ENCODE results near the gene ARL17A.
"Not testable (repeated sequence)": the region's sequence is repeated elsewhere in the genome, so short reads cannot be mapped to it uniquely, and the experiment has no call there.

Gene ARL17A

GRCh38 chr17:46591332-46591731, 11.8 kb upstream of the ARL17A start:
- H3K27ac ChIP-seq (ENCODE audit: low read depth, low read length); H3K4me1 ChIP-seq (ENCODE audit: control insufficient read depth, insufficient read depth, low read length); H3K4me3 ChIP-seq (ENCODE audit: low read length); H3K36me3 ChIP-seq (ENCODE audit: control insufficient read depth, insufficient read depth, low read length); H3K9ac ChIP-seq (ENCODE audit: low read length); H3K27me3 ChIP-seq (ENCODE audit: control insufficient read depth, insufficient read depth, low read length): not testable (repeated sequence)

DNA sequence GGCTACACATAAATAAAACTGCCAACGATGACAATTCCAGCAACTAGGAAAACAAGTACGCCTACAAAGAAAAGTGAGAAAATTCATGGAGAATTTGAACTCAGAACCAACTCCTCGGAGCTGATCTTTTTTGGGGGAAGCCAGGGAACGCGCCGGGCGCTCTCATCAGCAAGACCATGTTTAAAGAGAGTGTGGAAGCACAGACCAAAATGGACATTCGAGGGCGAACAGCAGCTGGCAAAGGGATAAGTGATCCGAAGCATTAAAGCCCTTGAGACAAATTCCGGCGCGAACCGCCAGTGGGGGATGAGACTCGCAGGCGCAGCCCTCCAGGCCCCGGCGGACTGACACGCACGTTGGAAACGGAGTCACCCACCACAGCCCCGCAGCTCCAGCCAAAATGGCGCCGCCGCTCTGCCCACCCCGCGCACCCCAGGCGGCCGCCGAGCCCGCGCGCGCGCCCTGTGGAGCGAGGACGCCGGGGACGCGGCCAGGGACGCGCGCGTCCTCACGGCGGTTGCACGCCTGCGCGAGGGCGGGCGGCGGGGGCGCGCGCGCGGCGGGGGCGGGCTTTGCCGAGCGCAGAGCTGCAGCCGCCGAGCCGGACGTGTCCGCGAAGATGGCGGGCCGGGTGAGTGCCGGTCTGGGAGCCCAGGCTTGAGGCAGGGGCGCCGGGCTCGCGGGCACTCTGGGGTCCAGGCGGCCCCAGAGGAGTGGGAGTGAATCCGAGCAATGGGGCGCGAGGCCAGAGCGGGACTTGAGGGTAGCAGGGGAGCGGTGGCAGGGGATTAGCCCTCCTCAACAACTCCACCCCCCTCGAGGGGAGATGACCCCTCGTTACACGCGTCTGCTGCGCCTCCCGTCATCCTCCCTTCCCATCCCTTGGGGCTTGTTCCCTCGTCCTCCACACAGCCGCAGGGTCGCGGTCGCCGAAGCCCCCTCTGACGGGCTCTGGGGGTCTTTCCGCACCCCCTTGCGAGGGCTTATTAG, 11.0 kb upstream of the ARL17A start, which contains the start of gene NSF:
Gene NSF, plus strand, starts transcription at position 513 of the 990 bp plus-strand sequence. Its CDS starts 107 bp downstream, at position 620.
- H3K27ac ChIP-seq (ENCODE audit: low read depth, low read length); H3K9ac ChIP-seq (ENCODE audit: low read length); H3K27me3 ChIP-seq (ENCODE audit: control insufficient read depth, insufficient read depth, low read length); H3K36me3 ChIP-seq (ENCODE audit: control insufficient read depth, insufficient read depth, low read length); H3K4me1 ChIP-seq (ENCODE audit: control insufficient read depth, insufficient read depth, low read length); H3K4me3 ChIP-seq (ENCODE audit: low read length): not testable (repeated sequence)

GRCh38 chr17:46585444-46585843, 6.0 kb upstream of the ARL17A start:
- not testable (repeated sequence) for H3K36me3 ChIP-seq (ENCODE audit: control insufficient read depth, insufficient read depth, low read length); H3K4me3 ChIP-seq (ENCODE audit: low read length); H3K27me3 ChIP-seq (ENCODE audit: control insufficient read depth, insufficient read depth, low read length)

DNA sequence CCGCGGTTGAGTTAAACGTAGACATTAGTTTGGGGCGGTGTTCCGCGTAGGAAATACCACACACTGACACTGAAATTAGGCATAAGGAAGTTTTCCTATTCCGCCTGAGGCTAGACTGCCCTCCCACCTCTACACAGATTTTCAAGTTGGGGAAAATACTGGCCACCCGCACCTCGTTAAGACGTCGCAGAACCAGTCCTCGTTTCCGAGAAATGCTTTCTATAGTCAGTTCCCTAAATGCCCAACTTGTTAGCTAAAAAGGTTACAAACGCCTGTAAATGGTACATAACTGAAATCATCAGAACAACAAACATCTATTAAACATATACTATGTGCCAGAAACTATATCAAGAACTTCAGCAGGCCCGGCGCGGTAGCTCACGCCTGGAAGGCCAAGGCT, 591 bp upstream of the ARL17A start:
- H3K9ac ChIP-seq (ENCODE audit: low read length); H3K27me3 ChIP-seq (ENCODE audit: control insufficient read depth, insufficient read depth, low read length); H3K4me3 ChIP-seq (ENCODE audit: low read length); H3K4me1 ChIP-seq (ENCODE audit: control insufficient read depth, insufficient read depth, low read length); H3K36me3 ChIP-seq (ENCODE audit: control insufficient read depth, insufficient read depth, low read length): not testable (repeated sequence)
- peak overlapping the region; percentile 51 for H3K27ac ChIP-seq (ENCODE audit: low read depth, low read length)

More at GRCh38 chr17:46585444-46585843, 6.0 kb upstream of the ARL17A start:
- H3K4me1 ChIP-seq (ENCODE audit: control insufficient read depth, insufficient read depth, low read length); H3K9ac ChIP-seq (ENCODE audit: low read length); H3K27ac ChIP-seq (ENCODE audit: low read depth, low read length): not testable (repeated sequence)

- not testable (repeated sequence) for H3K4me3 ChIP-seq (ENCODE audit: low read length); H3K36me3 ChIP-seq (ENCODE audit: control insufficient read depth, insufficient read depth, low read length); H3K4me1 ChIP-seq (ENCODE audit: control insufficient read depth, insufficient read depth, low read length); H3K9ac ChIP-seq (ENCODE audit: low read length); H3K27me3 ChIP-seq (ENCODE audit: control insufficient read depth, insufficient read depth, low read length); H3K27ac ChIP-seq (ENCODE audit: low read depth, low read length)
These were observed 7.7 kb downstream of the ARL17A start for GRCh38 chr17:46571796-46572195.

DNA sequence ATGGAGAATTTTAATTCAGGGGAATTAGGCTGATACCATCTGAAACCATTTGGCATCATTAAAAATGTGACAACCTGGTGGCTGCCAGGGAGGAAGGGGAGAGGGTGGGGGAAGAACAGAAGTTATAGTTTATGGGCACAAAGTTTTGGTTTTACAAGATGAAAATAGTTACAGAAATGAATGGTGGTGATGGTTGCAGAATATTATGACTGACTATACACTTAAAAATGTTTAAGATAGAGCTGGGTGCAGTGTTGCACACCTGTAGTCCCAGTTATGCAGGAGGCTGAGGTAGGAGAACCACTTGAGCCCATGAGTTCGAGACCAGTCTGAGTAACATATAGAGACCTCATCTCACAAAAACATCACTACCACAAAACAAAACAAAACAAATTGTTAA, 12.5 kb downstream of the ARL17A start:
- not testable (repeated sequence) for H3K27me3 ChIP-seq (ENCODE audit: control insufficient read depth, insufficient read depth, low read length); H3K27ac ChIP-seq (ENCODE audit: low read depth, low read length); H3K4me1 ChIP-seq (ENCODE audit: control insufficient read depth, insufficient read depth, low read length); H3K4me3 ChIP-seq (ENCODE audit: low read length); H3K9ac ChIP-seq (ENCODE audit: low read length); H3K36me3 ChIP-seq (ENCODE audit: control insufficient read depth, insufficient read depth, low read length)

DNA sequence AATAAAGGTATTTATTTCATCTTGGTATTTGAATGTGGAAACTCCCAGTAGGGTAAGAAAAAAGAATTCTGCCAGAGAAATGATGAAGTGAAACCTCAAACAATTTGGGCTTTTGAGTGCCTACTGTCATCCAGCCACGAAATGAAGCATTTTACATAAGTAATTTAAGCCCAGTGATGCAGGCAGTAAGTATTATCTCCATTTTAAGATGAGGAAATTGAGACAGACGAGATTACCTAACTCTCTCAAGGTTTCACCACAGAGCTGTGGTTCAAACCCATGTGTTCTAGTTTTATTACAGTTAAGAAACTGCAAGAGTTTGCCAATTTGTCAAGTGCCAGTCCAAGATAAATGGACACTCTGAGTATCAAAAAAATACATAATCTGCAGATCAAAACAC, 13.2 kb downstream of the ARL17A start:
- H3K36me3 ChIP-seq (ENCODE audit: control insufficient read depth, insufficient read depth, low read length); H3K9ac ChIP-seq (ENCODE audit: low read length); H3K4me3 ChIP-seq (ENCODE audit: low read length); H3K27me3 ChIP-seq (ENCODE audit: control insufficient read depth, insufficient read depth, low read length); H3K4me1 ChIP-seq (ENCODE audit: control insufficient read depth, insufficient read depth, low read length); H3K27ac ChIP-seq (ENCODE audit: low read depth, low read length): not testable (repeated sequence)

DNA sequence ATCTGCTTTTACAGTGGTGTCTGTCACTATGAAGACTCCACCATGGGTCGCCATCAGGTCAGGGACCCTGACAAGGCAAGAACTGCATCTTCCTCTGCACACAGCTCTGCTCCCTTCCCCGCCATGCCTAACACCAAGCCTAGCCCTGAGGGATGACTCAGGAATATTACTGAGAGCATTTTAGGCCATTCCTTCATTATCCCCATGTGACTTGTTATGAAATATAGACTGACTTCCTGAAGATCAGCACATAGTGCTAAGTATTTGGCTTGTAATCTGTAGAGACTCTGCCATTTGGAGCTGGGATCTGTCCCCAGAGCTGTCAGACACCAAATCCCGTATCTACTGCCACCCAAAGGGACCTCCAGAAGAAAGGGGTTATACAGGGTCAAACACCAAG, 19.4 kb downstream of the ARL17A start:
- not testable (repeated sequence) for H3K4me3 ChIP-seq (ENCODE audit: low read length); H3K27me3 ChIP-seq (ENCODE audit: control insufficient read depth, insufficient read depth, low read length); H3K27ac ChIP-seq (ENCODE audit: low read depth, low read length); H3K4me1 ChIP-seq (ENCODE audit: control insufficient read depth, insufficient read depth, low read length); H3K9ac ChIP-seq (ENCODE audit: low read length); H3K36me3 ChIP-seq (ENCODE audit: control insufficient read depth, insufficient read depth, low read length)

GRCh38 chr17:46559155-46559554, 20.3 kb downstream of the ARL17A start:
- H3K4me3 ChIP-seq (ENCODE audit: low read length); H3K27ac ChIP-seq (ENCODE audit: low read depth, low read length): not testable (repeated sequence)

DNA sequence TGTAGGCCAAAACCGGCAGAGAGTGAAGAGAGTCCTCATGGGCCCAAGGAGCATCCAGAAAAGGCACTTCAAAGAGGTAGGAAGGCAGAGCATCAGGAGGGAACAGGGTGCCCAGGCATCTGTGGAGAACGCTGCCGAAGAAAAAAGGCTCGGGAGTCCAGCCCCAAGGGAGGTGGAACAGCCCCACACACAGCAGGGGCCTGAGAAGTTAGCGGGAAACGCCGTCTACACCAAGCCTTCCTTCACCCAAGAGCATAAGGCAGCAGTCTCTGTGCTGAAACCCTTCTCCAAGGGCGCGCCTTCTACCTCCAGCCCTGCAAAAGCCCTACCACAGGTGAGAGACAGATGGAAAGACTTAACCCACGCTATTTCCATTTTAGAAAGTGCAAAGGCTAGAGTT, 30.9 kb downstream of the ARL17A start:
- not testable (repeated sequence) for H3K27me3 ChIP-seq (ENCODE audit: control insufficient read depth, insufficient read depth, low read length); H3K27ac ChIP-seq (ENCODE audit: low read depth, low read length); H3K4me1 ChIP-seq (ENCODE audit: control insufficient read depth, insufficient read depth, low read length); H3K4me3 ChIP-seq (ENCODE audit: low read length); H3K36me3 ChIP-seq (ENCODE audit: control insufficient read depth, insufficient read depth, low read length); H3K9ac ChIP-seq (ENCODE audit: low read length)

More at GRCh38 chr17:46559155-46559554, 20.3 kb downstream of the ARL17A start:
- not testable (repeated sequence) for H3K9ac ChIP-seq (ENCODE audit: low read length); H3K27me3 ChIP-seq (ENCODE audit: control insufficient read depth, insufficient read depth, low read length); H3K36me3 ChIP-seq (ENCODE audit: control insufficient read depth, insufficient read depth, low read length); H3K4me1 ChIP-seq (ENCODE audit: control insufficient read depth, insufficient read depth, low read length)

GRCh38 chr17:46534716-46535115, 44.8 kb downstream of the ARL17A start:
- H3K4me1 ChIP-seq (ENCODE audit: control insufficient read depth, insufficient read depth, low read length); H3K4me3 ChIP-seq (ENCODE audit: low read length); H3K27ac ChIP-seq (ENCODE audit: low read depth, low read length); H3K9ac ChIP-seq (ENCODE audit: low read length); H3K36me3 ChIP-seq (ENCODE audit: control insufficient read depth, insufficient read depth, low read length); H3K27me3 ChIP-seq (ENCODE audit: control insufficient read depth, insufficient read depth, low read length): not testable (repeated sequence)

- not testable (repeated sequence) for H3K27ac ChIP-seq (ENCODE audit: low read depth, low read length); H3K36me3 ChIP-seq (ENCODE audit: control insufficient read depth, insufficient read depth, low read length)
These were observed 67.3 kb downstream of the ARL17A start, which contains the start of gene LRRC37A2 for GRCh38 chr17:46512168-46512567. Gene LRRC37A2 (plus strand): TSS chr17:46512468. CDS start chr17:46512713, 245 bp downstream.

DNA sequence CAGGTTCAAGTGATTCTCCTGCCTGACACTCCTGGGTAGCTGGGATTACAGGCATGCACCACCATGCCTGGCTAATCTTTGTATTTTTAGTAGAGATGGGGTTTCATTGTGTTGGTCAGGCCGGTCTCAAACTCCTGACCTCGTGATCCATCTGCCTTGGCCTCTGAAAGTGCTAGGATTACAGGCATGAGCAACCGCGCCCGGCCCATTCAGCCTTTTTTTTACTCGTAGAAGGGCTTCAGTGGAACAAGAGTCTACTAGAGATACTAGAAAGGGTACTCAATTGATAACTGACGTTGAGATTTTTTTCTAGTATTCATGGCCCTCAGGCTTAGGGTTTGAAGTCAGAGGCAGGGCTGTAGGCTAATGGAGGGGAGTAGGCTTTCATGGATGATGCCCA, 73.6 kb downstream of the ARL17A start:
- not testable (repeated sequence) for H3K9ac ChIP-seq (ENCODE audit: low read length); H3K36me3 ChIP-seq (ENCODE audit: control insufficient read depth, insufficient read depth, low read length); H3K4me1 ChIP-seq (ENCODE audit: control insufficient read depth, insufficient read depth, low read length); H3K27me3 ChIP-seq (ENCODE audit: control insufficient read depth, insufficient read depth, low read length); H3K27ac ChIP-seq (ENCODE audit: low read depth, low read length); H3K4me3 ChIP-seq (ENCODE audit: low read length)

More at GRCh38 chr17:46512168-46512567, 67.3 kb downstream of the ARL17A start, which contains the start of gene LRRC37A2:
- H3K9ac ChIP-seq (ENCODE audit: low read length); H3K27me3 ChIP-seq (ENCODE audit: control insufficient read depth, insufficient read depth, low read length); H3K4me3 ChIP-seq (ENCODE audit: low read length); H3K4me1 ChIP-seq (ENCODE audit: control insufficient read depth, insufficient read depth, low read length): not testable (repeated sequence)
